OCI-LY1 (cell line): ENCODE results near the gene TTYH3.
"Not testable (repeated sequence)": the region's sequence is repeated elsewhere in the genome, so short reads cannot be mapped to it uniquely, and the experiment has no call there.

Source experiments
- CTCF ChIP-seq: fragments of 200-600 bp; sonication (generic), shearing (Covaris generic); IDR thresholded peaks from 2 replicates; pipeline ENCODE4 v1.5.1; 2017; ENCODE audit warnings: mild to moderate bottlenecking, antibody characterized with exemption, low read length, moderate library complexity, mixed read lengths
- EZH2 ChIP-seq: fragments of 200-600 bp; sonication (generic), shearing (Covaris generic); IDR thresholded peaks from 2 replicates; pipeline ENCODE4 v1.8.0; 2017; ENCODE audit warnings: borderline replicate concordance, mixed run types, mild to moderate bottlenecking, antibody characterized with exemption, low read length, moderate library complexity, mixed read lengths

- not testable (repeated sequence) for TF ChIP-seq CTCF, EZH2
These were observed 41.8 kb upstream of the TTYH3 start for GRCh38 chr7:2589941-2590340.
